HG02852 (cell line): ENCODE measurements around the gene DENND2A.

ENCODE experiments used
- ATAC-seq: cut with Tn5 transposase; IDR thresholded peaks from one replicate; pipeline ENCODE4 v1.9.1; 2021; ENCODE audit warnings: mild to moderate bottlenecking, moderate library complexity; ENCODE audit not compliant: unreplicated experiment

DENND2A gene

GRCh38 chr7:140475747-140476333, 164.8 kb downstream of the DENND2A start:
- ATAC-seq: no peak
